ENCODE measurements around the gene WDR31.

The WDR31 gene

DNA sequence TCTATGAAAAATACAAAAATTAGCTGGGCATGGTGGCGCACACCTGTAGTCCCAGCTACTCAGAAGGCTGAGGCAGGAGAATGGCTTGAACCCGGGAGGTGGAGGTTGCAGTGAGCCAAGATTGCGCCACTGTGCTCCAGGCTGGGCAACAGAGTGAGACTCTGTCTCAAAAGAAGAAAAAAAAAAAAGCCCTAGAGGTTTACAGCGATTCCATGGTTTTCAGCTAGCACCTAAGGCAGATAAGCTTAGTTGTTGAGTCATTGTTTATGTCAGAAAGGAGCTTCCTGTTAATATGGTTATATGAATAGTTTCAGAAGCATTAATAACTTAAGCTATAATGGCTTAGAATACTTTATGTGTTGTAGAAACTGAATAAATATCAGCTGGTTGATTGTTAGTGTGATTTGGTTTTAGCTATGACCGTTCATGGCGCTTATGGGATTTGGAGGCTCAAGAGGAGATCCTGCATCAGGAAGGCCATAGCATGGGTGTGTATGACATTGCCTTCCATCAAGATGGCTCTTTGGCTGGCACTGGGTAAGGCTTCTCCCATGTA is 49.9 kb downstream of the WDR31 start:
- DNase-seq, result no peak

DNA sequence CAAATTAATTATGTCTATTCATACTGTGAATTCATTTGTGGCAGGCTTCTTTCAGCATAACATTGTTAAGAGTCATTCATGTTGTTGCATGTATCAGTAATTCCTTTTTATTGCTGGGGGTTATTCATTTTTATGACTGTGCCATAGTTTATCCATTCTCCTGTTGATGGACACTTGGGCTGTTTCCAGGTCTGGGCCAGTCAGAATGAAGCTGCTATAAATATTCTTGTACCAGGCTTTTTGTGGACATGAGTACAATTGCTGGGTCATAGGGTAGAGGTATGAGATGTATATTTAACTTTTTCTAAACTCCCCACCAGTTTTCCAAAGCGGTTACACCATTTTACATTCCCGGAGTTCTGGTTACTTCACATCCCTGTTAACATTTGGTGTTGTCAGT is 51.0 kb downstream of the WDR31 start:
- DNase-seq, result no peak

DNA sequence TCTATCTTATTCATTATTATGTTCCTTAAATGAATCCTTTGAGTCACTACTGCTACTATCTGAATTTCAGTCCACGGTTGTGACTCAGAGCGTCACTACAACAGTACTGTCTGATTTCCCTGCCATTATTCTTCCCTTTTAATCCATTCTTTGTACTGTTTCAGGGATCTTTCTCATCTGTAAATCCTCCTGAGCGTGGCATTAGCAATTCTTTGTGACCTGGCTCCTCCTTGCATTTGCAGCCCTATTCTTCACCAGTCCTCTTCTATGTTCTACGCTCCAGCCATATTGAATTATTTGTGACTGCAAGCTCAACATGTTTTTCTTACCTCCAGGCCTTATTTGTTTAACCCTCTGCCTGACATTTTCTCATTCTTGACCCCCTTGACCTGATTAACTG is 58.7 kb downstream of the WDR31 start:
- DNase-seq, result no peak

DNA sequence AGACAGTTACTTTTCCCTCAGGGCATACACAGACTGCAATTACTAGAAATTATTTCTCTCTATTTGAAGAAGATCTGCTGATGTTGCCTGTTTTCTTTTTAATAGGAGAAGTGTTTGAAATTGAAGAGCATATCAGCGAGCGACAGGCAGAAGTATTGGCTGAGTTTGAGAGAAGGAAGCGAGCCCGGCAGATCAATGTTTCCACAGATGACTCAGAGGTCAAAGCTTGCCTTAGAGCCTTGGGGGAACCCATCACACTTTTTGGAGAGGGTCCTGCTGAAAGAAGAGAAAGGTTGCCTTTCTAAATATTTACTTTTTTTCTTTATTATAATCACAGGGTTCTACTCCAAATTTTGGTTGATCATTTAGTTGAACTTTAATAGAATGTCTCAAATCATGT is 61.2 kb downstream of the WDR31 start:
- DNase-seq, result no peak

DNA sequence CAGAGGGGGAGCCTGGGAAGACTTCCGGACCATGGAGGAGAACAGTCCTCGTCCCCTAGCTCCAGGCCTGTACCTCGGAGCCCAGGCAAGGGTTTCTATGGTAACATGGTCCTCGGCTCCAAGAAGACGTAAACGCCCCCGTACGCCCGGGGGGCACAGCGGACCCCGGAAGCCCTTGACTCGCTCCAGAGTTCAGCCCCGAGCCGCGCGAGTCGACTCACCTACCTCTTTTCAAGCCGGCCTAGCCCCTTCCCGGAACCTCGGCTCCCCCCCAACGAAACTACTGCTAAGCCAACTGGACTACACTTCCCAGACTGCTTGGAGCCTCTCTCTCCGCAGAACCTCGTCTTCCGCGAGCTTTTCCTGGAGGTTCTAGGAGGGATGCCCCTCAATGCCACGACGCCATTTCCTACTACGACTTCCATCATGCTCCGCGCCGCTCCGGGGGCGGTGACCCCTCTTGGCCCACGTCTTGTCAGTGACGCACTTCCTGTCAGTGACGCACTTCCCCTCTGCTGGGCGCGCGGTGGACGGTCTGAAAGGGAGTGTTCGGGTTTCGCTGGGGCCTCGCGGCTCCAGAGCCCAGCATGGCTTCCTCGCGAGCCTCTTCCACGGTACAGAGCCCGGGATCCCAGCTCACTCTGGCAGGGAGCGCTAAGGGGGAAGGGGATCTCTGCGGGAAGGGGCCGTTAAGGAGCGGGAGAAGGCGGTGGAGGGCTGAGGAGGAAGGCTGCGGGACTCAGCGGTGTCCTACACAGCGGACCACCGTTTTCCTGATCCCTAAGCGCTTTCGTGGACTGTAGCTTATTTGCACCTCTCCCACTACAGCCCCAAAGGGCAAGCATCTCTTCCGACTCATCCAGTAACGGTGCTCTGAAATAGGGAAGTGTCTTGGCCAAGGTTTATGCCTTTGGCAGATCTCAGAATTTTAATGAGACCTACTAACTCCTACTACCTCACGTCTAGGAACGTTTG is 64.6 kb downstream of the WDR31 start, which contains the start of the genes CDC26 and PRPF4:
TSS of gene CDC26 (minus strand) at position 416 of the 975 bp plus-strand sequence. CDS start 3,065 bp downstream, outside the sequence.
TSS of gene PRPF4 (plus strand) at position 502 of the 975 bp plus-strand sequence. CDS start at position 588, 86 bp downstream.
- DNase-seq, result peak; percentile 98 to 99

DNA sequence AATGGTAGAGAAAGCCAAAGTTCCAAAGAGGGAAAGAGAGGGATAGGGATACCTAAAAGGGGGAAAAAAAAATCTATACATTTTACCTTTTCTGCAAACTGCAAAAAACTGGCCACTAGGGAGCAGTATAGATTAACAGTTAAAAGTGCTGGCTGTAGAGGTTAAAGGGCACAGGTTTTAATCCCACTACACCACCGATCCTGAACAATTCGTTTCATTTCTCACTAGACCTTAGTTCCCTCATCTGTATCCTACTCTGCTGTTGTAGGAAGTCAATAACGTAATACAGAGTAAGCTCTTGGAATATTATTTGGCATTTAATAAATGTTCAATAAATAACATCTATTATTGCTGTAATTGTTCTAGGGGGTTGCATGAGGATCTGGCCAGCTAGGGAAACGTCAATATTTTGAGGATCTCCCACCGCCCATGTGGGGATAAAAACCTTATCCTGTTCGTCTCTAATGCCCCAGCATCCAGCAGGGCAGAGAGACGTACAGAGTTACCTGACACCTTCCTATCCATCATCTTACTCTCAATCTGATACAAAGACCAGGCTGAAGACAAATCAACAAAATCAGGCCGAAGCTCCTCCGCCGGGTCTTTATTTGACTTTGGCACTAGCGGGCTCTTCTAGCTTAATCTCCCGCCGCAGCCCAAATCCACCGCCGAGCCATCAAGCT is 65.5 kb downstream of the WDR31 start:
- DNase-seq, result peak; percentile 58 to 64

DNA sequence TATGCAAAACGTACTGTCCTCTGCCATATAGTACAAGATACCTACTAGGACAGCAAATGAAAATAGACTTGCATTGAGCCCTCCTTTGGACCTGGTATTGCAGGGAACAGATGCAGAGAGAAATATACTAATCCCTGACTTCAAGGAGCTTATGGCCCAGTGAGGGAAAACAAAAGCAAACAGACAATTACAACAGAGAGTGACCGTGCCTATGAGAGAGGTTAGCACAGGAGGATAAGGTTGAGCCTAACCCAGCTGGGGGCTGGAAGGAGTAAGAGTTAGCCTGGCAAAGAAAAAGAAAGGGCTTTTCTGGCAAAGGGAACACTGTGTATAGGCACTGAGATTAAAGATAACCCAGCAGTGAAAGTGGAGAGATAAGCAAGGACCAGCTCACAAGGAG is 70.2 kb downstream of the WDR31 start:
- no peak for DNase-seq

DNA sequence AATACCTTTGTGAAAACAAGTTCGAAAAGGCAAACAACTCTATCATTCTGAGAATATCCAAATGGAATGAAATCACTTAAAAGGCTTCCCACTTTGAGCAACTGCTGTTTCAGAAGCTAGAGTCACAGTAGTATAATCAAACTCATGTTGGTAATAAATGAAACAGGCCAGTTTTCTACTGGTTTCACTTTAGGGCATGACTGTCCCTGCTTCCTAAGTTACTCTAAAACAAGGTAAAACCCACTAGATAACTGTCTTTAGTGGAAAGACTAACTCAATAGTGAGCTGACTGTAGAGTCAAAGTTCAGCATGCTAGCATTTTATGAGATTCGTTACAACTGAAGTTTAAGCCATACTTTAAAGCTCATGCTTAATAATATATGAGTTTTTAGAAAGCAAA is 70.7 kb downstream of the WDR31 start:
- DNase-seq, result no peak

DNA sequence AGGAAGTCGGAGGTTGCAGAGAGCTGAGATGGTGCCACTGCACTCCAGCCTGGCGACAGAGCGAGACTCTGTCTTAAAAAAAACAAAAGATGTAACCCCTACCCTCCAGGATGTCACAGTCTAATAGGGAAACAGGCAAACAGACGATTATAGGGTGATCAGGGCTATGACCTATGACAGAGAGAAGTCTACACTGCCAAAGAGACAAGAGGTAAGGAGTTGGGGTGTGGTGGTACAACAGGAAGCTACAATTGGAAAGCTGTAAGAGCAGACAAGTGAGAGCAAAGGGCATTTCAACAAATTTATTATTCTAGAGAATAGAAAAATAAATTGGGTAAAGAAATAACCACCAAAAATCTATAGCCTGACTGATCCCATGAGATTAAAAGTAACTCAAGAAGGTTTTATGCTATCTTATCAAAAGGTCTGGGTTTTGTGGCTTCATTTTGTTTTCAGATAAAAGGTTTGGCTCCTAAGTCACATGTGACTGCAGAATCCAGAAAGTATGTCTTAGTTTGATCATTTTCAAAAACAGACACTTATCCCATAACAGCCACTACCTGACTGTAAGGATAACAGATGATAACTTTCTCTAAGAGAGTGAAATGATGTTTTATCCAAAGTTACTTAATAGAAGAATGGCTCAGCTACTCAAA is 72.0 kb downstream of the WDR31 start:
- DNase-seq, result no peak

DNA sequence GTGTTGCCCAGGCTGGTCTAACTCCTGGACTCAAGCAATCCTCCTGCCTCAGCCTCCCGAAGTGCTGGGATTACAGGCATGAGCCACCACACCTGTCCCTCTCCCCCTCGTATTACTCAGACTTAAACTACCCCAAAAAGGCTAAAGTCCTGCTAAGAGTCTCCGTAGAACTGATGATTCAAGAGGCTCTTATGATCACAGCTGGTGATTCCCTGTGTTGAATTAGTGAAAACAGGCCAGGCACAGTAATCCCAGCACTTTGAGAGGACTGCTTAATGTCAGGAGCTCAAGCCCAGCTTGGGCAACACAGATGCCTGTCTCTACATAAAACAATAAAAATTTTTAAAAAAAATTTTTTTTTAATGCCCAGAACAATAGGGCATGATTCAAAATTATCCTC is 73.9 kb downstream of the WDR31 start:
- DNase-seq, result no peak
